T-helper 2 cell treated with Interferon-gamma antibody and Interleukin-4, amounts not matched to agents 100 ng/mL and 5 ng/mL, for 36 hours (primary cell): Measurements from ENCODE around the gene COA7. TPM values are rescaled to one million over a fixed set of nuclear protein-coding genes. Genes with fewer than 3 reads are reported as not detected.

Experiments used
- intact Hi-C: fragments of 100-400 bp; cut with micrococcal nuclease; formaldehyde crosslinking; loops from one replicate; pipeline ENCODE4 v1.15.1; 2023
- total RNA-seq: library from RNA; stranded (reverse); gene quantifications from 2 replicates; pipeline ENCODE4 v1.2.3, GENCODE V29; 2022

Gene COA7
- total RNA-seq, 1 donor from 2014 or later = 19.4 TPM

GRCh38 chr1:52673513-52673912, 24.6 kb downstream of the COA7 start:
- intact Hi-C loops = no loop called here

GRCh38 chr1:52672946-52673345, 25.2 kb downstream of the COA7 start:
- intact Hi-C loops = no loop called here

- intact Hi-C loops = no loop called here
These were observed 27.5 kb downstream of the COA7 start for GRCh38 chr1:52670604-52671003.

GRCh38 chr1:52669696-52670095, 28.5 kb downstream of the COA7 start:
- intact Hi-C loops = no loop called here

DNA sequence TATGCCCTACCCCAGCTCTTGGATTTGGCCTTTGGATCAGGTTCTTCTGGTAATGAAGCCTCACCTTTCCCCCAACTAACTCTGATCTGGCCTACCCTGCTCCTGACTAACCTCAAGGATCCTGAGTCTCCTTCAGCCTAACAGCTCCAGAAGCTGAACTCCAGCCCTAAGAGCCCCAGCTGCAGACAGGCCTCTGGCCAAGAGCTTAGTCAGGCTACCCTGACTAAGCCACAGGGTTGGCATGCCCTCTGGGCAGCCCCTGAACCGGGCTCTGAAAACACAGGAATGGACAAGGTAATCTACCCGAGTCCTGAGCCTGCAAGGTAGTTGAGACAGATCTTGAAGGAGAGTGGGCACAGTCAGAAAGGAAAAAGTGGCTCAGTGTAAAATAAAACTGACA, 29.4 kb downstream of the COA7 start:
- intact Hi-C loops = no loop called here

DNA sequence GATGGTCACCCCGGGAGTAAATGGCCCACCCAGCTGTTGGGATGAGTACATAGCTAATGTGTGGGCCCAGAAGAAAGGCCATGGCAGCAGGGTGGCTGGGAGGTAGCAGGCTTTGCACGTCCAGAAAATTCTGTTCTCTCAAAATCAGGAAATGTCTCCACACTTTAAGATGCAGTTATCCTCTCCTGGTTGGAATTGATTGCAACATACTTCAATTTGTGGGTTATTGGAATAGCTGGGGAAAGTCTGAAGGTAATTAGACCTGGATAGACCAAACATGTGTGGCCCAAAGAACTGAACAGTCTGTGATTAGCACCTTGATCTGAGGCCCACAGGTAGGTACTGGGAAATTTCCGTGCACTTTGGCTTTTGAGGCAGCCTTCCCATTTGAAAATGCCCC, 30.2 kb downstream of the COA7 start:
- intact Hi-C loops = no loop called here

DNA sequence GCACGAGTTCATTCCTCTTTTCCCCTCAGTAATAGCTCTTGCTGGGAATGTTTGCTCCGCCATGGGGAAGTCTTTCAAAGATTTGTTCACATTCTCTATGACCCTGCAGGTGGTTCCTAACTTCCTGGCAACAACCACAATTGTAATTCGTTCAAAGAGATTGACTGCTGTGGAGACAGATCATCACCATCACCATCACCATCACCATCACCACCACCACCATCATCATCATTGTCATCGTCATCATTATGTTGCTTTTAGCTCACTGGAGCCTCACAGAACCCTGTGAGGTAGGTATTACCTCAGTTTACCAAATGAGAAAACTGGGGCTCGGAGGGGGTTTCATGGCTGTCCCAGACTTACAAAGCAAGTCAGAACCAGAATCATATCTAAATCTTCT, 30.9 kb downstream of the COA7 start:
- intact Hi-C loops = no loop called here

- intact Hi-C loops = no loop called here
These were observed 32.9 kb downstream of the COA7 start for GRCh38 chr1:52665006-52665941.

- intact Hi-C loops = no loop called here
These were observed 34.4 kb downstream of the COA7 start for GRCh38 chr1:52663716-52664115.

GRCh38 chr1:52662645-52663313, 35.4 kb downstream of the COA7 start:
- intact Hi-C loops = no loop called here

- intact Hi-C loops = no loop called here
These were observed 37.3 kb downstream of the COA7 start for GRCh38 chr1:52660807-52661206.

DNA sequence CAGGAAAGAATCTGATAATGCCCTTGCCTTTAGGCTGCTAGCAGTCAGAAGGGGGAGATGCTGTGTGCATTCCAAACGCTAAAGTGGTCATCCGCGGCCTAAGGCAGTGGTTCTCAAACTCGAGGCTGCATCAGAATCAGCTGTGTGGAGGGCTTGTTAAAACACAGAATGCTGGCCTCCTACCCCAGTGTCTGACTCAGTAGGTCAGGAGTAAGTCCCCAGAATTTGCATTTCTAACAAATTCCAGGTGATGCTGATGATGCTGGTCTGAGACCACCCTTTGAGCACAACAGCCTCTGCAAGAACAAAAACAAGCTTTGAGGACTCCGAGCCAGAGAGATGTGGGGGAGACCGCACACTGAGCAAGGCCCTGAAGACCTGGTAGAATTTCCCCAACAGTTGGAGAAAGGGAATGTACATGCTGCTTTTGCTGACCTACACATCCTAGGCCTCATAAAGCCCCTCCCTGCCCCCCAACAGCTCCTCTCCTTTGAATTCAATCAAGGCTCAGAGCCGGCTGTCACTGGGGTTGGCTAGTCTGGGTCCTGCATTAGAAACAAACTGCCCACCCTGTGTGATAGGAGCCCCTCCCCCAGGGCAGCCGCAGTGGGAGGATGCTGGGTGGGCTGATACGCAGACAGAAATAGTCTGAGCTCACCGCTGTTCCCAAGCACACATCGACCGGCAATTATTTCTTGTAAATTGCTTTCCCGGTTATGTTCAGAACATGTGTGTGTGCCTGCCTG, 38.1 kb downstream of the COA7 start:
- intact Hi-C loops = no loop called here

DNA sequence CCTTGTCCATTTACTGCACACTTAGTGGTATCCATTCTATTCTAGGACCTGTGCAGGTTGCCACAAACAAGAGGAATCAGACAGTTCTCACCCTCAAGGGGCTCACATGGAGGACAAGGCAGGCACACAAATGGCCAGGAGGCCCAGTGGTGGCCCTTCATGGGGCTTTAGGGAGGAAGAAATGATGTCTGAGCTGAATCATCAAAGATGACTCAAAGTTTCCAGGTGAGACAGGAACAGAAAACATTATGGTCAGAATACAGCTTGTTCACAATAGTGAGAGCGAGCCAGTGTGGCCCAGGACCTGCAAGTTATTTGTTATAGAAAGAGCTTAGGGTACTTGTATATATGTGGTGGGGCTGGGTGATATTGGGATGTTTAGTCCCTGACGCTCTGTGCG, 38.8 kb downstream of the COA7 start:
- intact Hi-C loops = no loop called here

- intact Hi-C loops = no loop called here
These were observed 39.4 kb downstream of the COA7 start for GRCh38 chr1:52658795-52659194.

- intact Hi-C loops = no loop called here
These were observed 40.4 kb downstream of the COA7 start for GRCh38 chr1:52657702-52658101.

- intact Hi-C loops = no loop called here
These were observed 44.1 kb downstream of the COA7 start for GRCh38 chr1:52654063-52654462.

GRCh38 chr1:52653207-52653849, 44.8 kb downstream of the COA7 start:
- intact Hi-C loops = no loop called here

DNA sequence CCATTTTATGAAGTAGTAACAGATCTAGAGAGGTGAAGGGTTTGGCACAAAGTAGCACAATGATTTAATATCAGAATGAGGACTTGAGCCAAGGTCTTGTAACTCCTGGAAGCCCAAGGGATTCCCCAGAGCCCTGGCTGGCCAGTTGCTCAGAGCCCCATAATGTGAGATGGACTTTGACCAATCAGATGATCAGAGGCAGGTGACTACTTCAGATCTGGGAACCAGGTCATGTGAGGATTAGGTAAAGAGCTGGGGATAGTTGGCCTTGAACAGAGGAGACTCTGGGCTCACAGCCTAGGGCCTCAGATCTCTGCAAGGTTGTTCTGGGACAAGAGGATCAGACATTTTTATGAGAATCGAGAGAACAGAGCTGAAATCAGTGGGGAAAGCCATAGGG, 46.2 kb downstream of the COA7 start:
- intact Hi-C loops = no loop called here

GRCh38 chr1:52645261-52645660, 52.9 kb downstream of the COA7 start:
- intact Hi-C loops = no loop called here

GRCh38 chr1:52641307-52641706, 56.8 kb downstream of the COA7 start:
- intact Hi-C loops = no loop called here

DNA sequence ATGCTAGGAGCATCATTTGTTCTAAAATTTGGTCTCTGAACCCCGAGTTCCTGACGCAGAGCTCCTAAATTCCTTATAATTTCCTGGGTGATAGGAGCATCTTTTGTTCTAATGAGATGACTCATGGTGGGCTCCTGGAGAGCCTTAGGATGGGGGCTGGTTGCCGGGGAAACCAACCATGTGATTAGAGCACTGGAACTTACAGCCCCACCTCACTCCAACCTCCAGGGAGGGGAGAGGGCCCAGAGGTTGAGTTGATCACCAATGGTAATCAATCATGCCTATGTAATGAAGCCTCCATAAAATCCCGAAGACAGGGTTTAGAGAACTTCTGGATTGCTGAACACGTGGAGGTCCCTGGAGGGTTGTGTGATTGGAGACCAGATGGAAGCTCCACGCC, 57.5 kb downstream of the COA7 start:
- intact Hi-C loops = no loop called here
